NCI-H460 (cell line): Measurements from ENCODE around the gene ORM1. TPM values are rescaled to one million over a fixed set of nuclear protein-coding genes. Genes with fewer than 3 reads are reported as not detected.
A peak's percentile ranks its signal among the peaks of the same experiment; 100 is the strongest.
"Not testable (repeated sequence)": the region's sequence is repeated elsewhere in the genome, so short reads cannot be mapped to it uniquely, and the experiment has no call there.

Experiments
- DNase-seq: peaks from one replicate; pipeline ENCODE4 v3.0.0-alpha.2; 2016; ENCODE audit warnings: low read depth; ENCODE audit errors: extremely low read depth
- total RNA-seq: library from RNA; depleted of rRNA; stranded (reverse); fragments of >200 nt; shearing (Covaris generic); gene quantifications from 2 replicates; pipeline ENCODE4 v1.2.3, GENCODE V29; 2014

ORM1 gene
- total RNA-seq, 1 experiment from 2014 or later: not detected

DNA sequence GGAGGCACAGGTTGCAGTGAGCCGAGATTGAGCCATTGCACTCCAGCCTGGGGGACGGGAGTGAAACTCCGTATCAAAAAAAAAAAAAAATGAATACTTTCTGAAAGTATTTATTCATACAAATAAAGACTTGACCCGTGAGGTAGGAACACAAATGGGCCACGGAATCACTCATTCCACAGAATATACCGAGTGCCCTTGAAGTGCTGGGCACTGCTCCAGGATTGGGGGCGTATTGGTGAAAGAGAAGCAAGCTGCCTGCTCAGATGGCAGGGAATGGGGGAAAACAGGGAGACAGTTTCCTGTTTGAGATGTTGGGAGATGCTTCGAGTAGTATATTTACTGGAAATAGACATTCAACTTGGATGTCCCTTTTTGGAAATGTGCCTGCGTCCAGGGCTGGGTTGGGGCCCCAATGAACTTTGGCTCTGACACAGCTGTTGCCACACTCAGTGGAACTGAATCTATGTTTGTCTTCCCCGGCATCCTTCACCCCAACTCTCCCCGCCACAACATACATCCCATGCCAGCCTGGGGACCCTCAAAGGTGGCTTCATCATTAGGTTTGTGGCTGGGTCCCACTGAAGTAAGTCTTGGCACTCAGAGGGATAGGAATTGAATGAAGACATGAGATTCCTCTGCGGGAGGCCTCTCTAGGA is 609 bp upstream of the ORM1 start:
- DNase-seq: not testable (repeated sequence)

GRCh38 chr9:114323849-114324248 is 951 bp downstream of the ORM1 start:
- DNase-seq: not testable (repeated sequence)

DNA sequence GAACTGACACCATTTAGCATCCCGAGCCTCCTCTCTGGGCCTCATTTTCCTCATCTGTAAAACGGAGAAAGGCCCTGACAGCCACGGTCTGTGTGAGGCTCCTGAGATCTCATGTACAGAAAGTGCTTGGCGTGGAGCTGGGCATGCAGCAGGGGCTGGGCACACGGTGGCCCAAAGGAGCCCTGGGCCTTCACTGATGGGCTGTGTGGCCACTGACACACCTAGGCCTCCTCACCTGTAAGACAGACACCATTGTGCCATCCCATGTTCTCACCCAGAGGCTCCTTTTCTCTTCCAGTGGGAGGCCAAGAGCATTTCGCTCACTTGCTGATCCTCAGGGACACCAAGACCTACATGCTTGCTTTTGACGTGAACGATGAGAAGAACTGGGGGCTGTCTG is 1.6 kb downstream of the ORM1 start:
- DNase-seq: no peak

GRCh38 chr9:114324965-114325364 is 2.1 kb downstream of the ORM1 start:
- not testable (repeated sequence) for DNase-seq

DNA sequence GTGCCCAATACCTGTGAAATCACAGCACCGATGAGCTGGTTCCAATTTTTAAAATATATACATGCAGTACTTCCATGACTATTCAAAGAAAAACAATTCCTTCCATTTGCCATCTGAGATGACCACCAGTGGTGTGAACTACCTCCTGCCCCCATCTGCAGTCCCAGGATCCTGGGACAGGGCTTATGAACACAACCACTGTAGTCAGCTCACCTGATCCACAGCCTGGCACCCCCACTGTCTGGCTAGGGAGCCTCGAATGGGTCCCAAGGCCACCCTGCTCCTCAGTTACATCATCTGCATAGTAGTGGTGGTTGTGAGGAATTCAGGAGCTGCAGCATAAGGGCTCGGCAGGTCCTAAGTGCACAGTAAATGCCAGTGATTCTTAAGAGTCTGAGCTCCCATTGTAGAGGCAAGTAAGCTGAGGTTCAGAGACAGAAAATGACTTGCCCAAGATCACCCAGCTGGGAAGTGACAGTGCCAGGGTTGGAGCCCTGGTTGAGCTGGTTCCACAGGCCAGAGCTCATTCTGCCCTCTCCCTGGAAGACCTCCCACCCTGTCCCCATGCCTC is 2.9 kb downstream of the ORM1 start:
- DNase-seq: not testable (repeated sequence)

DNA sequence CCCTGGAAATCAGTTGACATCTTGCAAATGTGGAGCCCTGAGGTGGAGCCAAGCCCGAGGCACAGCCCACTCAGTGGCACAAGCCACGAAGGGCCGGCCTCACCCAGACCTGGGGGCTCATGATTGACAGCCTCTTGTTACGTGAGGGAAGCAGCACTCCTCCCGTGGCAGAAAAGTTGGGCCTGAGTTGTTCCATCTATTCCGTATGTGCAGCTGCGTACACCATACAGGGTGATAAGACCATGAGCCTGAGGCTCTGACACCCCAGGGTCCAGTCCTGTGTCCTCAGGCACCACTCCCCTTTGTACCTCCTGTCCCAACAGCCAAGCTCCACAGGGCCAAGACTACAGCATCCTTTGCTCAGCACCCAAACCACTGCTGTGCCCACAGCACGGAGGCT is 4.9 kb downstream of the ORM1 start:
- no peak for DNase-seq

DNA sequence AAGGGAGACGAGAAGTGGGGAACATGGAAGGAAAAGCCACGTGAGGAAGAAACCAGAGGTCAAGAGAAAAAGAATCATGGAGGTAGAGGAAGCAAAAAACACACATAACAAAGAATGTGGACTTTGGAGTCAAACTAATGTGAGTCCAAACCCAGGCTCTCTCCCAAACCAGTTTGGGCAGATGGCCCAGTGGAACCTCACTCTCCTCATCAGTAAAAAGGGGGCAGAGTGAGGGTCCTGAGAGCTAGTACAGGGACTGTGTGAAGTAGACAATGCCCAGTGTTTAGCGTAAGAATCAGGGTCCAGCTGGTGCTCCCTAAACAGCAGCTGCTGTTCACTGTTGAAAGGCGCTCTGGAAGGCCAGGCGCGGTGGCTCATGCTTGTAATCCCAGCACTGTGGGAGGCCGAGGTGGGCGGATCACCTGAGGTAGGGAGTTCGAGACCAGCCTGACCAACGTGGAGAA is 5.5 kb downstream of the ORM1 start:
- not testable (repeated sequence) for DNase-seq

GRCh38 chr9:114328937-114329624 is 6.2 kb downstream of the ORM1 start:
- DNase-seq: not testable (repeated sequence)

- not testable (repeated sequence) for DNase-seq
Measured at GRCh38 chr9:114329625-114330022, 6.7 kb downstream of the ORM1 start, which contains the start of gene ORM2. Gene ORM2 (plus strand): TSS chr9:114329869. CDS start chr9:114329905, 36 bp downstream.

GRCh38 chr9:114330636-114331035 is 7.7 kb downstream of the ORM1 start:
- DNase-seq: no peak

DNA sequence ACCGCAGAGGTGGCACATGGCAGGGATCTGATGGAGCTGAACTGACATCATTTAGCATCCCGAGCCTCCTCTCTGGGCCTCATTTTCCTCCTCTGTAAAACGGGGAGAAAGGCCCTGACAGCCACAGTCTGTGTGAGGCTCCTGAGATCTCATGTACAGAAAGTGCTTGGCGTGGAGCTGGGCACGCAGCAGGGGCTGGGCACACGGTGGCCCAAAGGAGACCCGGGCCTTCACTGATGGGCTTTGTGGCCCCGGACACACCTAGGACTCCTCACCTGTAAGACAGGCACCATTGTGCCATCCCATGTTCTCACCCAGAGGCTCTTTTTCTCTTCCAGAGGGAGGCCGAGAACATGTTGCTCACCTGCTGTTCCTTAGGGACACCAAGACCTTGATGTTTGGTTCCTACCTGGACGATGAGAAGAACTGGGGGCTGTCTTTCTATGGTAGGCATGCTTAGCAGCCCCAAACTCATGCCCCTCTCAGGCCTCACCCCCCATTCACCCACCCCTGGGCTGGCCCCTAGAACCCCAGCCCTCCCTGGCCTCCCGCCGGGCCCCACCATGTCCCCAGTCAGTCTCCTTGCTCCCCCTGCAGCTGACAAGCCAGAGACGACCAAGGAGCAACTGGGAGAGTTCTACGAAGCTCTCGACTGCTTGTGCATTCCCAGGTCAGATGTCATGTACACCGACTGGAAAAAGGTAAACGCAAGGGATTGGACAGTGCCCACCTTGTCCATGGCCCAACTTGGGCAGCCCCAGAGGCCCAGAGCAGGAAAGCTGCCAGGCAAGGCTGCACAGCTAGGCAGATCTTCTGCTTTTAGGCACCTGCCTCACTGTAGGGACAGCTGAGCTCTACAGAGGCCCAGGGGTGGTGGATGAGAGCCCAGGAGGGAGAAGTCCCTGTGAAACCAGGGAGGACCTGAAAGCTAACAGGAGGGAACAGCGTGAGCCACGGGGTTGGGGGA is 8.6 kb downstream of the ORM1 start:
- DNase-seq: not testable (repeated sequence)

GRCh38 chr9:114332474-114333040 is 9.7 kb downstream of the ORM1 start:
- DNase-seq: not testable (repeated sequence)

- DNase-seq: not testable (repeated sequence)
Measured at GRCh38 chr9:114333718-114334117, 10.8 kb downstream of the ORM1 start.

- DNase-seq: no peak
Measured at GRCh38 chr9:114334490-114334889, 11.6 kb downstream of the ORM1 start.

GRCh38 chr9:114335745-114336144 is 12.8 kb downstream of the ORM1 start:
- DNase-seq: no peak

GRCh38 chr9:114336157-114336556 is 13.3 kb downstream of the ORM1 start:
- DNase-seq: no peak

DNA sequence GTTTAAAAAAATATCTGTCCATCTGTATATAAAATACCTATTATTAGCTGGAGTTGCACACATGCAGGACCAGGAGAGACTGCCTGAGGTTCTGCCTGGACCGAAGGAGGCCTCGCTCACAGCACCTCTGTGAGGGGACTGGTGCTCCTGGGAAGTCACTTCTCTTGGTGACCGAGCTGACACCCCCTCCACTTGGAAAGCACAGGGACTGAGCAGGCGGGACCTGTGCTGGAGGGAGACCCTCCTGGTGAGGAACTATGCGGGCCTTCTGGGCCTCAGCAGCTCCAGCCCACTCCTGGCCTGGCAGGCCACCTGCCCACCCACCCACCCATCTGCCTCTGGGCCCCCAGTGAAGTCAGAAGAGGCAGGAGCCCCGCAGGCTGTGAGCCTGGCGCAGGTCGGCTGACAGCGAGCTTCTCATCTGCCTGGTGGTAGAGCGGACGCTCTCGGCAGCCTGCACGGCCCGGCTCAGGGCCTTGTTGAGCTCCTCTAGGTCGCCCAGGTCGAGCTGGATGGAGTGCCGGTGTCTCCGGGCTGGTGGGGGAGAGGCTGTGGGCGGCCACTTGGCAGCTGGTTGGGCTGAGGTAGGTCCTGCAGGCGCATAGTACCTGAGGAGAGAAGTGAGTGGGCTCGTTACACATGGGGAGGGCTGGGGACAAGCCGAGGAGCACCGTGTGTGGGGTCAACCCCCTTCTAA is 13.9 kb downstream of the ORM1 start:
- DNase-seq: no peak

- no peak for DNase-seq
Measured at GRCh38 chr9:114338187-114338586, 15.3 kb downstream of the ORM1 start.

DNA sequence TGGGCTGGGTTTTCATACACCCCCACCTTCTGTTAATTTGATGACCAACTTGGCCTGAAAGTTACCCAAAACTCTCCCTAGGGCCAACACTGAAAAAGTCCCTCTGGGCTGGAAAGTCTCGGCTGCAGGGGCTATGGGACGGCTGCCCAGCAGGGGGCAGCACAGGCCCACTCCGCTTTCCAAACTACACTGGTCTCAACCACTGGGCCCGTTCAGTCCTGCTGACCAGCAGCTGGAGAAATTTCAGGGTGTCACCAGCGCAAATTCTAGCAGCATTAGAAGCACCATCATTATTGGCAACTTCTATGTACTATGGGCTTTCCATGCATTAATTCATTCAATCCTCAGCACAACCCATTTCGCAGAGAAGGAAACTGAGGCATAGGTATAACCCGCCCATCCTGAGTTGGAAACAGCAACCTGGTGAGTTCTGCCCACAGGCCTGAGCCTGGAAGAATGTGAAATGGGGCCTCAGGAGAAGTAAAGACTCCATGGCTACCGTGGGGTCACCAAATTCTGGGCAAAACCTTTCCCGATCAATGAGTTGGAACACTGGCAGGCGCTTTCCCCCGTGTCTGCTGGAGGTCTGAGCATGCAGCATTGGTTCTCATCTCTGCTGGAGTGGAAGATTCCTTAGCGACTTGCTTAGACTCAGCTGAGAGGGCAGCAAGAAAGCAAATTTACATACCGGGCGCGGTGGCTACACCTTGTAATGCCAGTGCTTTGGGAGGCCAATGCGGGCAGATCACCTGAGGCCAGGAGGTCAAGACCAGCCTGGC is 16.4 kb downstream of the ORM1 start:
- peak; percentile 26 for DNase-seq
